HepG2 (cell line): ENCODE data around the gene GNG7. TPM values are rescaled to one million over a fixed set of nuclear protein-coding genes. Genes with fewer than 3 reads are reported as not detected.

Experiments
- ATM ChIP-seq: fragments of 450-650 bp; IDR thresholded peaks from 2 replicates; pipeline ENCODE4 v1.7.1; 2017; ENCODE audit warnings: mild to moderate bottlenecking, borderline replicate concordance
- DRAP1 ChIP-seq: IDR thresholded peaks from 2 replicates; pipeline ENCODE4 v1.6.1; 2016; ENCODE audit warnings: missing genetic modification reagents, missing compliant biosample characterization
- ETV5 ChIP-seq: IDR thresholded peaks from 2 replicates; pipeline ENCODE4 v1.6.1; 2018; ENCODE audit warnings: missing biosample characterization, missing genetic modification reagents, inconsistent platforms, borderline replicate concordance
- JUND ChIP-seq: sonication (generic); formaldehyde crosslinking; IDR thresholded peaks from 2 replicates; pipeline ENCODE4 v1.8.0; 2022; ENCODE audit warnings: mild to moderate bottlenecking, missing genetic modification reagents
- SALL2 ChIP-seq: sonication (generic); formaldehyde crosslinking; IDR thresholded peaks from 2 replicates; pipeline ENCODE4 v1.8.1; 2023; ENCODE audit warnings: mild to moderate bottlenecking, missing genetic modification reagents, inconsistent platforms
- TFDP1 ChIP-seq: IDR thresholded peaks from 2 replicates; pipeline ENCODE4 v1.6.1; 2016; ENCODE audit warnings: missing compliant biosample characterization, missing genetic modification reagents, borderline replicate concordance
- YEATS2 ChIP-seq: sonication (generic); formaldehyde crosslinking; IDR thresholded peaks from 2 replicates; pipeline ENCODE4 v1.4.0; 2020; ENCODE audit warnings: missing genetic modification reagents, borderline replicate concordance
- YY1 ChIP-seq: IDR thresholded peaks from 2 replicates; pipeline ENCODE4 v1.6.1; 2011; ENCODE audit warnings: low read length, low read depth, moderate library complexity, mild to moderate bottlenecking; ENCODE audit not compliant: insufficient read depth, insufficient replicate concordance
- ZBED4 ChIP-seq: sonication (generic); formaldehyde crosslinking; IDR thresholded peaks from 2 replicates; pipeline ENCODE4 v1.4.0; 2020; ENCODE audit warnings: missing genetic modification reagents, borderline replicate concordance
- ZBTB43 ChIP-seq: sonication (generic); formaldehyde crosslinking; conservative IDR thresholded peaks from 2 replicates; pipeline ENCODE4 v1.4.0; 2020; ENCODE audit warnings: missing genetic modification reagents
- ZNF235 ChIP-seq: sonication (generic); formaldehyde crosslinking; IDR thresholded peaks from 2 replicates; pipeline ENCODE4 v1.8.1; 2023; ENCODE audit warnings: mild to moderate bottlenecking, missing genetic modification reagents, borderline replicate concordance
- ZNF264 ChIP-seq: sonication (generic); formaldehyde crosslinking; IDR thresholded peaks from 2 replicates; pipeline ENCODE4 v1.4.0; 2020; ENCODE audit warnings: missing genetic modification reagents
- ZNF30 ChIP-seq: sonication (generic); formaldehyde crosslinking; IDR thresholded peaks from 2 replicates; pipeline ENCODE4 v1.5.0; 2020; ENCODE audit warnings: mild to moderate bottlenecking, missing genetic modification reagents
- ZNF614 ChIP-seq: IDR thresholded peaks from 2 replicates; pipeline ENCODE4 v1.6.1; 2018; ENCODE audit warnings: missing biosample characterization, missing genetic modification reagents, inconsistent platforms, borderline replicate concordance
- ZNF775 ChIP-seq: sonication (generic); formaldehyde crosslinking; IDR thresholded peaks from 2 replicates; pipeline ENCODE4 v1.4.0; 2020; ENCODE audit warnings: missing genetic modification reagents, mild to moderate bottlenecking, moderate library complexity, borderline replicate concordance
- ZSCAN31 ChIP-seq: sonication (generic); formaldehyde crosslinking; IDR thresholded peaks from 2 replicates; pipeline ENCODE4 v1.5.0; 2020; ENCODE audit warnings: low read depth, mild to moderate bottlenecking, missing genetic modification reagents
- polyA plus RNA-seq, 8 experiments: library from polyadenylated mRNA; depleted of rRNA in 3 of 8; stranded (reverse) in 7 of 8; unstranded in 1 of 8; fragments of >200 nt; fragmentation: Illumina TruSeq in 4 of 8; extraction: Trizol in 4 of 8; gene quantifications; 2 replicates each; pipeline versions ENCODE4 v1.2.1 to v1.2.3, GENCODE V29; 2011 to 2016; ENCODE audit warnings: low read depth in 4 of 8, missing spikeins in 1 of 8, mixed read lengths in 1 of 8; ENCODE audit not compliant: insufficient read depth in 1 of 8
- total RNA-seq, 5 experiments: library from RNA; depleted of rRNA; stranded (reverse); fragments of >200 nt; fragmentation: Illumina TruSeq; extraction: Trizol; gene quantifications; 2 replicates each; pipeline ENCODE4 v1.2.3, GENCODE V29; 2016; ENCODE audit warnings: low read depth in 1 of 5
- TF ChIP-seq, protein P1 (sequence below): sonication (generic); formaldehyde crosslinking; IDR thresholded peaks from 2 replicates; pipeline ENCODE4 v1.4.0; 2020; ENCODE audit warnings: missing genetic modification reagents

The GNG7 gene
- total and polyA plus RNA-seq, 2 of the 13 experiments (the other 11 are each of a cell fraction or from before 2014, with no cell fraction given), result 1.4 to 3.3 TPM

GRCh38 chr19:2610637-2611482 lies 91.6 kb downstream of the GNG7 start (continued):
- peak; percentile 56; the same call in 1 of the 2 replicates for TF ChIP-seq ETV5 (CRISPR knock-in tag)
- no peak for TF ChIP-seq ATM
- TF ChIP-seq ZNF614 (CRISPR knock-in tag), result peak; percentile 55; the same call in 1 of the 2 replicates
- peak; percentile 45; the same call in 1 of the 2 replicates for TF ChIP-seq YEATS2
- no peak for TF ChIP-seq ZNF235 (CRISPR knock-in tag)
- TF ChIP-seq SALL2 (CRISPR knock-in tag), result peak; percentile 70; the same call in 1 of the 2 replicates
- TF ChIP-seq ZNF775 (CRISPR knock-in tag), result no peak
- peak; percentile 39; the same call in 1 of the 2 replicates for TF ChIP-seq TFDP1 (CRISPR knock-in tag)
- peak; percentile 44; the same call in 1 of the 2 replicates for TF ChIP-seq DRAP1 (CRISPR knock-in tag)
- TF ChIP-seq YY1, result peak; percentile 67
- TF ChIP-seq ZNF264 (CRISPR knock-in tag), result no peak
- TF ChIP-seq, protein P1, sequence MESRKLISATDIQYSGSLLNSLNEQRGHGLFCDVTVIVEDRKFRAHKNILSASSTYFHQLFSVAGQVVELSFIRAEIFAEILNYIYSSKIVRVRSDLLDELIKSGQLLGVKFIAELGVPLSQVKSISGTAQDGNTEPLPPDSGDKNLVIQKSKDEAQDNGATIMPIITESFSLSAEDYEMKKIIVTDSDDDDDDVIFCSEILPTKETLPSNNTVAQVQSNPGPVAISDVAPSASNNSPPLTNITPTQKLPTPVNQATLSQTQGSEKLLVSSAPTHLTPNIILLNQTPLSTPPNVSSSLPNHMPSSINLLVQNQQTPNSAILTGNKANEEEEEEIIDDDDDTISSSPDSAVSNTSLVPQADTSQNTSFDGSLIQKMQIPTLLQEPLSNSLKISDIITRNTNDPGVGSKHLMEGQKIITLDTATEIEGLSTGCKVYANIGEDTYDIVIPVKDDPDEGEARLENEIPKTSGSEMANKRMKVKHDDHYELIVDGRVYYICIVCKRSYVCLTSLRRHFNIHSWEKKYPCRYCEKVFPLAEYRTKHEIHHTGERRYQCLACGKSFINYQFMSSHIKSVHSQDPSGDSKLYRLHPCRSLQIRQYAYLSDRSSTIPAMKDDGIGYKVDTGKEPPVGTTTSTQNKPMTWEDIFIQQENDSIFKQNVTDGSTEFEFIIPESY, result peak; percentile 33; the same call in 1 of the 2 replicates
- no peak for TF ChIP-seq ZNF30 (CRISPR knock-in tag)
- 0 out of 2 replicates have a peak, but pooled peaks have one; percentile 40 for TF ChIP-seq ZBED4 (CRISPR knock-in tag)
- peak; percentile 81; the same call in 1 of the 2 replicates for TF ChIP-seq ZSCAN31 (CRISPR knock-in tag)
- TF ChIP-seq JUND (CRISPR knock-in tag), result no peak
- no peak for TF ChIP-seq ZBTB43 (CRISPR knock-in tag)
